ENCODE results near the gene CHM. TPM values are rescaled to one million over a fixed set of nuclear protein-coding genes. Genes with fewer than 3 reads are reported as not detected.

Gene CHM
- total RNA-seq: 17.1 and 25.0 TPM in 2 replicates

GRCh38 chrX:86047174-86047935 lies at the start of gene CHM:
Gene CHM, minus strand, starts transcription at chrX:86047558. Its CDS starts 26 bp downstream, at chrX:86047532.

Other genes starting within 250 kb of the CHM start
- gene DACH2, start 100.9 kb upstream of the CHM start, total RNA-seq: 0.36 TPM in 1 of 2 replicates, not detected in the other

All from nasal cavity respiratory epithelium epithelial cell of viscerocranial mucosa (primary cell).